GM18520 (cell line): Measurements from ENCODE around the gene ENKD1.

ENCODE experiments used
- ATAC-seq: cut with Tn5 transposase; IDR thresholded peaks from one replicate; pipeline ENCODE4 v1.9.1; 2021; ENCODE audit not compliant: unreplicated experiment

Gene ENKD1

GRCh38 chr16:67651847-67652246 lies 14.7 kb downstream of the ENKD1 start:
- ATAC-seq, result no peak

GRCh38 chr16:67651039-67651438 lies 15.5 kb downstream of the ENKD1 start:
- ATAC-seq, result no peak

GRCh38 chr16:67650023-67650422 lies 16.5 kb downstream of the ENKD1 start:
- ATAC-seq, result no peak

GRCh38 chr16:67649494-67649931 lies 17.0 kb downstream of the ENKD1 start:
- no peak for ATAC-seq

- no peak for ATAC-seq
Observed at GRCh38 chr16:67648764-67649407, 17.7 kb downstream of the ENKD1 start.

- ATAC-seq, result no peak
Observed at GRCh38 chr16:67648088-67648763, 18.3 kb downstream of the ENKD1 start.

GRCh38 chr16:67647681-67648080 lies 18.9 kb downstream of the ENKD1 start:
- no peak for ATAC-seq

GRCh38 chr16:67647111-67647651 lies 19.4 kb downstream of the ENKD1 start:
- ATAC-seq, result no peak

GRCh38 chr16:67645397-67646121 lies 21.0 kb downstream of the ENKD1 start:
- ATAC-seq, result no peak

- ATAC-seq, result no peak
Observed at GRCh38 chr16:67644038-67644437, 22.5 kb downstream of the ENKD1 start.

GRCh38 chr16:67641779-67642708 lies 24.5 kb downstream of the ENKD1 start:
- ATAC-seq, result no peak

GRCh38 chr16:67637625-67638024 lies 28.9 kb downstream of the ENKD1 start:
- ATAC-seq, result no peak

GRCh38 chr16:67636713-67637112 lies 29.8 kb downstream of the ENKD1 start:
- ATAC-seq, result no peak

GRCh38 chr16:67632415-67633172 lies 34.0 kb downstream of the ENKD1 start:
- ATAC-seq, result no peak

- no peak for ATAC-seq
Observed at GRCh38 chr16:67628216-67628615, 38.3 kb downstream of the ENKD1 start.

- ATAC-seq, result no peak
Observed at GRCh38 chr16:67613808-67614207, 52.7 kb downstream of the ENKD1 start.
